Tibial nerve (tissue), 4 donors: ENCODE measurements around the gene ZG16B.

Experiments used
- CTCF ChIP-seq, 5 experiments: fragments of 200-600 bp in 3 of 5; fragments of 450-650 bp in 2 of 5; sonication (generic) in 3 of 5; IDR thresholded peaks; one replicate each; pipeline ENCODE4 v1.5.1; 2016 to 2019; ENCODE audit warnings: antibody characterized with exemption in 5 of 5, mild to moderate bottlenecking in 3 of 5, moderate library complexity in 2 of 5
- EP300 ChIP-seq, 2 donors: sonication (generic); formaldehyde crosslinking; IDR thresholded peaks; one replicate each; pipeline ENCODE4 v1.6.1; 2017; ENCODE audit warnings: antibody characterized with exemption in 2 of 2, mild to moderate bottlenecking in 1 of 2

- TF ChIP-seq CTCF (IDR thresholded peaks at IDR 0.05): no peak
- no peak for TF ChIP-seq EP300 (IDR thresholded peaks at IDR 0.05)
These were observed 30.9 kb downstream of the ZG16B start for GRCh38 chr16:2860826-2861567.
